HepG2 (cell line): ENCODE measurements around the gene COBLL1. TPM values are rescaled to one million over a fixed set of nuclear protein-coding genes. Genes with fewer than 3 reads are reported as not detected.

Source experiments
- NCOA1 ChIP-seq: sonication (generic); formaldehyde crosslinking; IDR thresholded peaks from 2 replicates; pipeline ENCODE4 v1.9.0; 2021; ENCODE audit warnings: missing genetic modification reagents
- NFE2L1 ChIP-seq: sonication (generic); formaldehyde crosslinking; IDR thresholded peaks from 2 replicates; pipeline ENCODE4 v1.4.0; 2020; ENCODE audit warnings: missing genetic modification reagents, mild to moderate bottlenecking, borderline replicate concordance
- TCF7L2 ChIP-seq: IDR thresholded peaks from 2 replicates; pipeline ENCODE4 v1.6.1; 2011; ENCODE audit warnings: mild to moderate bottlenecking, low read depth, low read length, moderate library complexity
- ZFP82 ChIP-seq: sonication (generic); formaldehyde crosslinking; IDR thresholded peaks from 2 replicates; pipeline ENCODE4 v1.5.1; 2020; ENCODE audit warnings: mild to moderate bottlenecking, missing genetic modification reagents, borderline replicate concordance
- ZNF292 ChIP-seq: sonication (generic); formaldehyde crosslinking; IDR thresholded peaks from 2 replicates; pipeline ENCODE4 v1.8.1; 2022; ENCODE audit warnings: mild to moderate bottlenecking, low read depth, missing genetic modification reagents, borderline replicate concordance
- ZNF333 ChIP-seq: sonication (generic); formaldehyde crosslinking; IDR thresholded peaks from 2 replicates; pipeline ENCODE4 v1.4.0; 2020; ENCODE audit warnings: mild to moderate bottlenecking, missing genetic modification reagents, borderline replicate concordance
- polyA plus RNA-seq, 8 experiments: library from polyadenylated mRNA; depleted of rRNA in 3 of 8; stranded (reverse) in 7 of 8; unstranded in 1 of 8; fragments of >200 nt; fragmentation: Illumina TruSeq in 4 of 8; extraction: Trizol in 4 of 8; gene quantifications; 2 replicates each; pipeline versions ENCODE4 v1.2.1 to v1.2.3, GENCODE V29; 2011 to 2016; ENCODE audit warnings: low read depth in 4 of 8, missing spikeins in 1 of 8, mixed read lengths in 1 of 8; ENCODE audit not compliant: insufficient read depth in 1 of 8
- total RNA-seq, 5 experiments: library from RNA; depleted of rRNA; stranded (reverse); fragments of >200 nt; fragmentation: Illumina TruSeq; extraction: Trizol; gene quantifications; 2 replicates each; pipeline ENCODE4 v1.2.3, GENCODE V29; 2016; ENCODE audit warnings: low read depth in 1 of 5
- TF ChIP-seq, protein P1 (sequence below): sonication (generic); formaldehyde crosslinking; IDR thresholded peaks from 2 replicates; pipeline ENCODE4 v1.5.1; 2020; ENCODE audit warnings: mild to moderate bottlenecking, missing genetic modification reagents, moderate library complexity

The COBLL1 gene
- total and polyA plus RNA-seq, 2 of the 13 experiments (the other 11 are each of a cell fraction or from before 2014, with no cell fraction given), result 32.6 to 86.8 TPM

DNA sequence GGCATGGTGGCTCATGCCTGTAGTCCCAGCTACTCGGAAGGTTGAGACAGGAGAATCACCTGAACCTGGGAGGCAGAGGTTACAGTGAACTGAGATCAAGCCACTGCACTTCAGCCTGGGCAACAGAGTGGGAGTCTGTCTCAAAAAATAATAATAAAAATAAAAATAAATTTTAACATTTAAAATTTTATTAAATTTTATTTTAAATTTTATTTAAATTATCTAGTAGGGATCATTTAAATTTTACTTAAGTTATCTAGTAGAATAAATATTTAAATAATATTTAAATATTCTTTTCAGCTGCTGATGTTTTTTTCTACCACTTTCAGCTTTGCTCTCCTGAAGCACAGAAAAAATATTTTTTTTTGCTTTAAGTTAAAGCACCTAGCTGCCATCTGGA lies 10.4 kb downstream of the COBLL1 start (continued):
- TF ChIP-seq ZFP82 (CRISPR knock-in tag), result no peak
- TF ChIP-seq ZNF333 (CRISPR knock-in tag), result no peak
- TF ChIP-seq ZNF292 (CRISPR knock-in tag), result no peak
- TF ChIP-seq TCF7L2, result no peak
- TF ChIP-seq, protein P1, sequence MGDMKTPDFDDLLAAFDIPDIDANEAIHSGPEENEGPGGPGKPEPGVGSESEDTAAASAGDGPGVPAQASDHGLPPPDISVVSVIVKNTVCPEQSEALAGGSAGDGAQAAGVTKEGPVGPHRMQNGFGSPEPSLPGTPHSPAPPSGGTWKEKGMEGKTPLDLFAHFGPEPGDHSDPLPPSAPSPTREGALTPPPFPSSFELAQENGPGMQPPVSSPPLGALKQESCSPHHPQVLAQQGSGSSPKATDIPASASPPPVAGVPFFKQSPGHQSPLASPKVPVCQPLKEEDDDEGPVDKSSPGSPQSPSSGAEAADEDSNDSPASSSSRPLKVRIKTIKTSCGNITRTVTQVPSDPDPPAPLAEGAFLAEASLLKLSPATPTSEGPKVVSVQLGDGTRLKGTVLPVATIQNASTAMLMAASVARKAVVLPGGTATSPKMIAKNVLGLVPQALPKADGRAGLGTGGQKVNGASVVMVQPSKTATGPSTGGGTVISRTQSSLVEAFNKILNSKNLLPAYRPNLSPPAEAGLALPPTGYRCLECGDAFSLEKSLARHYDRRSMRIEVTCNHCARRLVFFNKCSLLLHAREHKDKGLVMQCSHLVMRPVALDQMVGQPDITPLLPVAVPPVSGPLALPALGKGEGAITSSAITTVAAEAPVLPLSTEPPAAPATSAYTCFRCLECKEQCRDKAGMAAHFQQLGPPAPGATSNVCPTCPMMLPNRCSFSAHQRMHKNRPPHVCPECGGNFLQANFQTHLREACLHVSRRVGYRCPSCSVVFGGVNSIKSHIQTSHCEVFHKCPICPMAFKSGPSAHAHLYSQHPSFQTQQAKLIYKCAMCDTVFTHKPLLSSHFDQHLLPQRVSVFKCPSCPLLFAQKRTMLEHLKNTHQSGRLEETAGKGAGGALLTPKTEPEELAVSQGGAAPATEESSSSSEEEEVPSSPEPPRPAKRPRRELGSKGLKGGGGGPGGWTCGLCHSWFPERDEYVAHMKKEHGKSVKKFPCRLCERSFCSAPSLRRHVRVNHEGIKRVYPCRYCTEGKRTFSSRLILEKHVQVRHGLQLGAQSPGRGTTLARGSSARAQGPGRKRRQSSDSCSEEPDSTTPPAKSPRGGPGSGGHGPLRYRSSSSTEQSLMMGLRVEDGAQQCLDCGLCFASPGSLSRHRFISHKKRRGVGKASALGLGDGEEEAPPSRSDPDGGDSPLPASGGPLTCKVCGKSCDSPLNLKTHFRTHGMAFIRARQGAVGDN, result no peak
- no peak for TF ChIP-seq NCOA1 (CRISPR knock-in tag)
- no peak for TF ChIP-seq NFE2L1 (CRISPR knock-in tag)
- TF ChIP-seq, all 625 proteins: peak for 0
